Ovary (tissue), 3 donors: ENCODE measurements around the gene PRF1.

Experiments
- EP300 ChIP-seq: sonication (generic); formaldehyde crosslinking; IDR thresholded peaks from one replicate; pipeline ENCODE4 v1.6.1; 2017; ENCODE audit warnings: antibody characterized with exemption
- TF ChIP-seq, protein P1 (sequence below), 3 donors: fragments of 450-650 bp in 2 of 3; fragments of 200-600 bp in 1 of 3; IDR thresholded peaks; one replicate each; pipeline versions ENCODE4 v1.5.1 to v1.8.0; 2016 to 2022; ENCODE audit warnings: antibody characterized with exemption in 3 of 3, mild to moderate bottlenecking in 1 of 3
- donor health status: DM: no; HTN: no; CAD: no.

DNA sequence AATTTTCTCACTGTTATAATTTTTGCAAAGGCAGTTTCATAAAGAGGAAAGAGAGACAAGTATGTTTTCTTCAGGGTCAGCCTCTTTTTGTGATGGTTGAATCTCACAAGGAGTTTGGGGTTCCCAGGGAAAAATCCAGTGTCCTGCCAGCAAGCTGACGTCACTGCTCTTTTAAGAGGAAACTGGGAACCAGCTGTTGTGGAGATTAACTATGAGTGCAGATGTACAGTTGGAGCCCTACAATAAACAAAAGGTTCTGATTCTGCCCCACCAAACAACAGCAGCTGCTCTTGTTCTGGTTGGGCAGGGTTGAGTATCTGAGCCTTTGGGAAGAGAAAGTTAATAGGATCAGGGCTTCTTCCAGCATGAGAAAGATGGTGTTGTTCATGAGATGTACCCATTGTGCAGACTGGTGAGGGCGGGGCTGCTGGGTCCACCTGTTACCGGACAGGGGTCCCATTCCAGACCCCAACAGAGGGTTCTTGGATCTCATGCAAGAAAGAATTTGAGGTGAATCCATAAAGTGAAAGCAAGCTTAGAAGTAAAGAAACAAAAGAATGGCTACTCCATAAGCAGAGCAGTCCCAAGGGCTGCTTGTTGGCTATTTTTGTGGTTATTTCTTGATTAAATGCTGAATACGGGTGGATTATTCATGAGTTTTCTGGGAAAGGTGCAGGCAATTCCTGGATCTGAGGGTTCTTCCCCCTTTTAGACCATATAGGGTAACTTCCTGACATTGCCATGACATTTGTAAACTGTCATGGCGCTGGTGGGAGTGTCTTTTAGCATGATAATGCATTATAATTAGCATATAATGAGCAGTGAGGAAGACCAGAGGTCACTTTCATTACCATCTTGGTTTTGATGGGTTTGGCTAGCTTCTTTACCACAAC lies 12.5 kb downstream of the PRF1 start:
- TF ChIP-seq, protein P1, sequence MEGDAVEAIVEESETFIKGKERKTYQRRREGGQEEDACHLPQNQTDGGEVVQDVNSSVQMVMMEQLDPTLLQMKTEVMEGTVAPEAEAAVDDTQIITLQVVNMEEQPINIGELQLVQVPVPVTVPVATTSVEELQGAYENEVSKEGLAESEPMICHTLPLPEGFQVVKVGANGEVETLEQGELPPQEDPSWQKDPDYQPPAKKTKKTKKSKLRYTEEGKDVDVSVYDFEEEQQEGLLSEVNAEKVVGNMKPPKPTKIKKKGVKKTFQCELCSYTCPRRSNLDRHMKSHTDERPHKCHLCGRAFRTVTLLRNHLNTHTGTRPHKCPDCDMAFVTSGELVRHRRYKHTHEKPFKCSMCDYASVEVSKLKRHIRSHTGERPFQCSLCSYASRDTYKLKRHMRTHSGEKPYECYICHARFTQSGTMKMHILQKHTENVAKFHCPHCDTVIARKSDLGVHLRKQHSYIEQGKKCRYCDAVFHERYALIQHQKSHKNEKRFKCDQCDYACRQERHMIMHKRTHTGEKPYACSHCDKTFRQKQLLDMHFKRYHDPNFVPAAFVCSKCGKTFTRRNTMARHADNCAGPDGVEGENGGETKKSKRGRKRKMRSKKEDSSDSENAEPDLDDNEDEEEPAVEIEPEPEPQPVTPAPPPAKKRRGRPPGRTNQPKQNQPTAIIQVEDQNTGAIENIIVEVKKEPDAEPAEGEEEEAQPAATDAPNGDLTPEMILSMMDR (IDR thresholded peaks at IDR 0.05) = no peak
- TF ChIP-seq EP300 = no peak
